ENCODE results near the gene HPCA.

The HPCA gene

DNA sequence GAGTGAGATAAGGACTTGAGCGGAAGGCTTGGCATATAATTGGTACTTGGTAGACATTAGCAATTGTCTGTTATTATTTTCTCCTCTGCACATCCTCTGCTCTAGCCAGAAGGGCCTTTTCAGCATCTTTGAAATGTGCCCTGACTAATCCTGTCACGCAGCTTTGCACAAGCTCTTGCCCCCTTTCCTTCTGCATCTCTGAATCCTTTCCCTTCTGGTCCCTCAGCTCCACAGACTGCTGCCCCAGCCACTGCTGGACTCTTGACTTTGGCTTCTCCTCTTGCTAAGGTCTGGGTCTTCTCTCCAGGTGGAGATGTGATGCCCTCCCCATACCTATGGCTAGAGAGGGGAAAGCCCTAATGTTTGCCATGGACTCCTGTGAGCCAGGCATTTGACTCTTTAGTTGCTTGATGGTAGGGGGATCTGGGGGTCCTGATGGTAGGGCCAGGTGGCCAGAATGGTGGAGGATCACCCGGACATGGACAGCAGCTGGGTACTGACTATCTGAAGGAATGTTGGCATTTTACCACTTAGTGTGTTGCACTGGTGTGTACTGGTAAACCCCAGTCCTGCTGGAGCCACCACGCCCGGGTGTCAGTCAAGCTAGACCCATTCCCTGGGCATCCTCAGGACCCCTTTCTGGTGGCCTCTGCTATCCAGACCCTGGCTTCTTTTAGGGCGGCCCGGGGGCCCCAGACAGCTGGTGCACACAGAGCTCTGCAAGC lies 4.4 kb downstream of the HPCA start:
- DNase-seq = no peak

DNA sequence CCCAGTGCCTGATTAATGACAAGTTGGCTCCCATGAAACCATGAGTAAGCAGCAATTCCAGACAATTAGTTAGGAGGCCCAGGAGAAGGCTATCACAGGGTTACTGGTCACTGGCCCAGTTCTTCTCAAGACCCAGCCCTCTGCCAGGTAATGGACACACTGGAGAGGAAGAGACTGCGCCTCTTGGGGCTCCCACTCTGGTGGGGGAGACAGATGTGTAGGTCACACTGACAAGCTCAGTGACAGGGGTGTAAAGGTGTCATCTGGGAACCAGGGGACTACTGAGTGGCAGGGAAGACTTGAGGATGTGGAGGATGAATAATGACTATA lies 4.9 kb downstream of the HPCA start:
- DNase-seq = no peak

GRCh38 chr1:32891630-32892029 lies 5.3 kb downstream of the HPCA start:
- no peak for DNase-seq

- DNase-seq = peak; percentile 50
Observed at GRCh38 chr1:32892368-32893197, 6.3 kb downstream of the HPCA start.

GRCh38 chr1:32893198-32894018 lies 7.1 kb downstream of the HPCA start:
- peak; percentile 50 for DNase-seq

- peak; percentile 33 for DNase-seq
Observed at GRCh38 chr1:32894019-32894600, 7.8 kb downstream of the HPCA start.

DNA sequence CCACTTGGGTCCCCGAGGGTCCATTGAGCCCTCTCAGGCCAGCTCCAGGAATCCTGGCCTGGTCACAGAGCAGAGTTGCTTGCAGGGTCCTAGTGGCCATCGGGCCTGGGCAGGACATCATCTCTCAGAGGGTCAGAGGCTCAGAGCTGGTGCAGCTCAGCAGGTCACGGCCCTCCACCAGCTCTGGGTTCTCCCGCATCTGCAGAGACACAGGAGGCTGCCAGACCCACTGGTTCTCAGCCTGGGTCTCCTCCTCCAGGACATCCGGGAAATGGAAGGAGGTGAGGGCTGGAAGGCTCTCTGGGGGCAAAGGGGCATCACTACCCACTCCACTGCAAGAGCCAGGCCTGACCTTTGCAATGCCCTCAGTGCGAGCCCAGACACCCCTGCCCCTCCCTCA lies 8.4 kb downstream of the HPCA start:
- no peak for DNase-seq

- no peak for DNase-seq
Observed at GRCh38 chr1:32895325-32896215, 9.3 kb downstream of the HPCA start.

DNA sequence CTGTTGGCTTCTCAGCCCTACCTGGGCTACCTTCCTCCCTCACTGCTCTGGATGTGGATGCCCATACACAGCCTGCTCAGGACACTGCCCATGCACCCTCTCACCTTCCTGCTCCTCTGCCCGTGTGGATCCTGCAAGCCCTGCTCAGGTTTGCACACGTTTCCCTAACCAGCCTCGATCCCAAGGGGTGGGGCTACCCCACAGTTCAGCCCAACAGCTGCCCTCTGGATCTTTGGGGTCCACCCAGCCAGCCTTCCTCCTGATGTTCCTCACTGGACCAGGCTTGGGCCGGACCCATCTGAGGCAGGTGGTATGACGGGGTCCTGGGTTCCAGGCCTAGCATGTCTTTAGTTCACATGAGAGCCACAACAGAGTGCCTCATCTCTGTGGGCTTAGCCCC lies 10.2 kb downstream of the HPCA start:
- no peak for DNase-seq

DNA sequence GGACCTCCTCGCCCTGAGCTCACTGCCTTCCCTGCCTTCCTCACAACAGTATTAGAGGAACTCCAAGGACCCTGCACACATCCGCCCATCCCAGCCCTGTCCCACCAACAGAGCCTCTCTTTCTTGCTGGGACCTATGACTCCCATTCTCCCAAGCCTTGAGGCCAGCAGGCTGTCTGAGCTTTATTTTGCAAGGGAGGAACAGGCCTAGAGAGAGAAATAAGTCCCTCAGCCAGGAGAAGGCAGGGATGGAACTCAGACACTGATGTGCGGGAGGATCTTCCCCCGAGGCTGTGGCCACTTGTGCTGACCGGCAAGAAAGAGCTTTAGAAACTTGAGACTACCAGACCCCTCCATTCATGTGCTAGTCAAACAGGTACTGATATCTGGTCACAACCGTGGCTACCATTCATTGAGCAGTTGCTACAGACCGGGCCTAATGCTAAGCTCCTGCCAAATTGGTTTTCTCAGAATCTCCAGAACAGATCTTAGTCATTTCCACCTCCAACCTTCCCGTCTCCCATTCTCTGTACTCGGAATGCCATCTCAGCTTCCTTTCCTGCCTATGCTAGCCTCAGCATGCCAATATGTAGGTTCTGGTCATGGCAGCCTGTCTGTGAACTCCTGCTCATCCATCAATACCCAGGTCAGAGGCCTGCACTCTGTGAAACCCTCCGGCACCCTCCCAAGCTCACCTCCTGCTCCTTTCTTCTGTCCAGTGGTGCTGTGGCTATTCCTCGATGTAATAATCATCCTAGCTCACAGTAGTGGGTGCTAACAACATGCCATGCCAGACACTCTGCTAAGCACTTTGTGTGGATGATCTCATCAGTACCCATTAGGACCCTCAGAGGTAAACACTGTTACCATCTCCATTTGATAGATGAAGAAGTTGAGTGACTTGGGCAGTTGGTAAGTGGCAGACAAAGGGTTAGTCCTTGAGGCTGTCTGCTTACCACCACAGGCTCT lies 11.1 kb downstream of the HPCA start:
- DNase-seq = no peak

- DNase-seq = no peak
Observed at GRCh38 chr1:32898056-32898455, 11.8 kb downstream of the HPCA start.

GRCh38 chr1:32898958-32899357 lies 12.7 kb downstream of the HPCA start:
- DNase-seq = no peak

DNA sequence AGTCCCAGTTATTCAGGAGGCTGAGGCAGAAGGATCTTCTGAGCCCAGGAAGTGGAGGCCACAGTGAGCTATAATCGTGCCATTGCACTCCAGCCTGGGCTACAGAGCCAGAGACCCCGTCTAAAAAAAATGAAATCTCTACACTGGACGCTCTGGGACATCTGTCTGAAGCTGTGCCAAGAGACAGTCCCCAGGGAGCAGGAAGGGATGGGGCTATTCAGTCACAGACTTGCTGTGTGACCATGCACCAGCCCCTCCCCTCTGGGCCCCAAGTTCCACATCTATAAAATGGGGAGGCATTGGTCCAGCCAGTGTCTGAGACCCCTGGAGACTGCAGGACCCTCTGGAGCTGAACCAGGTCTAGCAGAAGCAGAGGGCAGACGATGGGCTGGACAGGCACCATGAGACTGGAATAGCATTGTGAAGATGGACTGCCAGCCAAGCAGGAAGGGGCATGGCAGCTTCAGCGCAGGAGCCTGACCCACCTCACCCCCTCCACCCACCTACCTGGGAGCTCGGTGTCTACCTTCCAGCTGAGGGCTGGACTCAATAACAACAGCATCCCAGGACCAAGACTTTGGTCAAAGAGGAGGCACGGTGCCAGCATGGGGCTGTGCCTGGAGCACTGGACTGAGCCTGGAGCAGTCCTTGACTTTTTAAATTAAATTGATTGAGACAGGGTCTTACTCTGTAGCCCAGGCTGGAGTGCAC lies 13.4 kb downstream of the HPCA start:
- DNase-seq = no peak

DNA sequence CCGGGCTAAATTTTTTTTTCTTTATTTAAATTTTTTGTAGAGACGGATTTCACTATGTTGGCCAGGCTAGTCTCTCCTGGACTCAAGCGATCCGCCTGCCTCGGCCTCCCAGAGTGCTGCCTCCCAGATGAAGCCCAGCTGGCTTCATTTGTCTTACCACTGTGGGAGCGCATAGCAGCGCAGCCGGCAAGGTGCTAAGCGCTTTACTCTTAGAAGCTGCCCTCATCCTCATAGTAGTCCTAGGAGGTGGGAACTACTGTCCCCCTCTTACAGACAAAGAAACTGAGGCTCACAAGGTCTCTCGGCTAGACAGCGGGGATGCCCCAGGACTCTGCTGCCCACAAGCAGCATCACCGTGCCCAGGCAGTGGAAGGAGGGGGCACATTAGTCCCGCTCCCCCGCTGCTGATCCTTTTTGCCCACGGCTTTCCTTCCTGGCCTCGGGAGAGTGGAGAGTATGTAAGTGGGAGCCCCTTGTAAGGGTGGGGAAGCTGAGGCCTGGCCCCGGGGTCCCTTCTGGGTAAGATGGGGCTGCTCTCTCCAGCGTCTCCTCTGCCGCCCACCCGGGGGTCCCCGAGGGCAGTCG lies 14.2 kb downstream of the HPCA start:
- no peak for DNase-seq

GRCh38 chr1:32900956-32901822 lies 14.9 kb downstream of the HPCA start, which contains the start of gene TMEM54:
Gene TMEM54, minus strand, starts transcription at chr1:32901389. Its CDS starts 151 bp downstream, at chr1:32901238.
- no peak for DNase-seq

- DNase-seq = no peak
Observed at GRCh38 chr1:32901823-32902534, 15.7 kb downstream of the HPCA start.

GRCh38 chr1:32902535-32902920 lies 16.2 kb downstream of the HPCA start:
- DNase-seq = no peak

Measured in NCI-H1694 treated with DMSO at 0.1 percent for 48 hours (cell line).